Fibroblast of lung (primary cell): Measurements from ENCODE around the gene USP6NL. TPM values are rescaled to one million over a fixed set of nuclear protein-coding genes. Genes with fewer than 3 reads are reported as not detected.

Experiments
- DNase-seq, 2 donors: peaks; one replicate each; pipeline versions ENCODE4 v3.0.0 to v3.0.0-alpha.2; 2010; ENCODE audit warnings: low read depth in 2 of 2
- H2AFZ ChIP-seq: 2 replicates; pipeline ENCODE4 v1.5.1; 2012; ENCODE audit warnings: low read length, control low read depth, inconsistent platforms
- H3K27ac ChIP-seq: 2 replicates; pipeline ENCODE4 v1.5.1; 2011; ENCODE audit warnings: low read length, control low read depth; ENCODE audit not compliant: insufficient read depth
- H3K27me3 ChIP-seq: 2 replicates; pipeline ENCODE4 v1.5.1; 2011; ENCODE audit warnings: mild to moderate bottlenecking, low read length; ENCODE audit not compliant: control insufficient read depth, insufficient read depth
- H3K36me3 ChIP-seq: 2 replicates; pipeline ENCODE4 v1.5.1; 2011; ENCODE audit warnings: low read length; ENCODE audit not compliant: control insufficient read depth, insufficient read depth
- H3K4me1 ChIP-seq: 2 replicates; pipeline ENCODE4 v1.5.1; 2011; ENCODE audit warnings: low read length; ENCODE audit not compliant: control insufficient read depth, insufficient read depth; ENCODE audit errors: extremely low read depth
- H3K4me2 ChIP-seq: 2 replicates; pipeline ENCODE4 v1.5.1; 2011; ENCODE audit warnings: low read length, control low read depth; ENCODE audit not compliant: insufficient read depth; ENCODE audit errors: extremely low read depth
- H3K4me3 ChIP-seq, 4 experiments: fragments of 200-600 bp in 1 of 4; sonication (generic) in 1 of 4; replicated peaks in 1 of 4; 2 replicates each; pipeline ENCODE4 v1.5.1; 2011 to 2016; ENCODE audit warnings: low read length in 4 of 4, low read depth in 3 of 4, mild to moderate bottlenecking in 3 of 4, control low read depth in 2 of 4, inconsistent platforms in 1 of 4, mixed read lengths in 1 of 4; ENCODE audit not compliant: insufficient read depth in 1 of 4; ENCODE audit errors: control extremely low read depth in 1 of 4
- H3K79me2 ChIP-seq: 2 replicates; pipeline ENCODE4 v1.5.1; 2012; ENCODE audit warnings: mild to moderate bottlenecking, low read length, inconsistent platforms; ENCODE audit not compliant: control insufficient read depth, insufficient read depth
- H3K9ac ChIP-seq: 2 replicates; pipeline ENCODE4 v1.5.1; 2011; ENCODE audit warnings: mild to moderate bottlenecking, low read length, control low read depth; ENCODE audit not compliant: insufficient read depth
- H3K9me3 ChIP-seq: 2 replicates; pipeline ENCODE4 v1.5.1; 2012; ENCODE audit warnings: low read depth, low read length; ENCODE audit not compliant: control insufficient read depth, insufficient read depth
- H4K20me1 ChIP-seq: 2 replicates; pipeline ENCODE4 v1.5.1; 2011; ENCODE audit warnings: low read length; ENCODE audit not compliant: control insufficient read depth, insufficient read depth; ENCODE audit errors: extremely low read depth
- EZH2 ChIP-seq: IDR thresholded peaks from 2 replicates; pipeline ENCODE4 v1.5.1; 2012; ENCODE audit warnings: low read length, control low read depth, mild to moderate bottlenecking; ENCODE audit errors: missing control alignments
- polyA plus RNA-seq, 2 donors: library from polyadenylated mRNA; depleted of rRNA in 1 of 2; stranded (reverse) in 1 of 2; unstranded in 1 of 2; fragments of >200 nt; gene quantifications; 2 replicates each; pipeline ENCODE4 v1.2.1, GENCODE V29; 2011 to 2012; ENCODE audit warnings: missing spikeins in 1 of 2
- total RNA-seq: library from RNA; depleted of rRNA; stranded (reverse); fragments of >200 nt; gene quantifications from 2 replicates; pipeline ENCODE4 v1.2.1, GENCODE V29; 2014
- TF ChIP-seq, protein P1 (sequence below), 2 donors: IDR thresholded peaks in 1 of 2; conservative IDR thresholded peaks in 1 of 2; 1 replicate in 1 of 2; 2 replicates in 1 of 2; pipeline ENCODE4 v1.5.1; 2011 to 2012; ENCODE audit warnings: low read length in 2 of 2, control low read depth in 1 of 2, inconsistent platforms in 1 of 2, low read depth in 1 of 2, mild to moderate bottlenecking in 1 of 2

The USP6NL gene
- total and polyA plus RNA-seq, 2 donors (not counting 1 experiment from before 2014, with no cell fraction given) = 8.9 to 13.4 TPM

DNA sequence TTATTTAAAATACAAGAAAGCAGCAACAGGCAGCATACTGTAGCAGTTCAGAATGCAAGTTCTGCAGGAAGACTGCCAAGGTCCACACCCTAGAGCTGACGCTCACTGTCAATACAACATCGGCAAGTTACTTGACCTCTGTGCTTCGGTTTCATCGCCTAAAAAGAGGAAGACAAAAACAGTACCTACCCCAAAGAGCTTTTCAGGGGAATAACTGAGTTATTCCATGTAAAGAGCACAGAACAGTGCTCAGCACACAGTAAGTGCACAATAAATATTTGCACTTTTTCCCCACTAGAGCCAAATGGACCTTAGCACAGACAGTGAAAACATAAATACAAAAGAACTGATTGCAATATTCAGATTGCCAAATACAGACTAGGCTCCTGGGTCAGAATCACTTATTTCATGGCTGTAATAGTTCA is 88.6 kb downstream of the USP6NL start:
- peak in 1 of 2 donors; percentile 46 for DNase-seq
- H3K9me3 ChIP-seq = no peaks in the 10 kb centered on the region
- H3K36me3 ChIP-seq = no peaks in the 10 kb centered on the region
- H3K79me2 ChIP-seq = no peaks in the 10 kb centered on the region
- H3K4me3 ChIP-seq = no peak overlapping the region
- H3K9ac ChIP-seq = no peak overlapping the region
- H4K20me1 ChIP-seq = no peaks in the 10 kb centered on the region
- no peak overlapping the region for H2AFZ ChIP-seq
- TF ChIP-seq, protein P1, sequence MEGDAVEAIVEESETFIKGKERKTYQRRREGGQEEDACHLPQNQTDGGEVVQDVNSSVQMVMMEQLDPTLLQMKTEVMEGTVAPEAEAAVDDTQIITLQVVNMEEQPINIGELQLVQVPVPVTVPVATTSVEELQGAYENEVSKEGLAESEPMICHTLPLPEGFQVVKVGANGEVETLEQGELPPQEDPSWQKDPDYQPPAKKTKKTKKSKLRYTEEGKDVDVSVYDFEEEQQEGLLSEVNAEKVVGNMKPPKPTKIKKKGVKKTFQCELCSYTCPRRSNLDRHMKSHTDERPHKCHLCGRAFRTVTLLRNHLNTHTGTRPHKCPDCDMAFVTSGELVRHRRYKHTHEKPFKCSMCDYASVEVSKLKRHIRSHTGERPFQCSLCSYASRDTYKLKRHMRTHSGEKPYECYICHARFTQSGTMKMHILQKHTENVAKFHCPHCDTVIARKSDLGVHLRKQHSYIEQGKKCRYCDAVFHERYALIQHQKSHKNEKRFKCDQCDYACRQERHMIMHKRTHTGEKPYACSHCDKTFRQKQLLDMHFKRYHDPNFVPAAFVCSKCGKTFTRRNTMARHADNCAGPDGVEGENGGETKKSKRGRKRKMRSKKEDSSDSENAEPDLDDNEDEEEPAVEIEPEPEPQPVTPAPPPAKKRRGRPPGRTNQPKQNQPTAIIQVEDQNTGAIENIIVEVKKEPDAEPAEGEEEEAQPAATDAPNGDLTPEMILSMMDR (conservative IDR thresholded peaks at IDR 0.05 in 1 of 2, IDR thresholded peaks at IDR 0.05 in 1 of 2; ENCODE audit: low read depth in 1 of 2, low read length in 2 of 2) = no peak
- no peak for TF ChIP-seq EZH2
- H3K4me2 ChIP-seq = peak overlapping the region; percentile 36
- H3K4me1 ChIP-seq = no peaks in the 10 kb centered on the region
- H3K27ac ChIP-seq = no peak overlapping the region
- no peaks in the 10 kb centered on the region for H3K27me3 ChIP-seq

DNA sequence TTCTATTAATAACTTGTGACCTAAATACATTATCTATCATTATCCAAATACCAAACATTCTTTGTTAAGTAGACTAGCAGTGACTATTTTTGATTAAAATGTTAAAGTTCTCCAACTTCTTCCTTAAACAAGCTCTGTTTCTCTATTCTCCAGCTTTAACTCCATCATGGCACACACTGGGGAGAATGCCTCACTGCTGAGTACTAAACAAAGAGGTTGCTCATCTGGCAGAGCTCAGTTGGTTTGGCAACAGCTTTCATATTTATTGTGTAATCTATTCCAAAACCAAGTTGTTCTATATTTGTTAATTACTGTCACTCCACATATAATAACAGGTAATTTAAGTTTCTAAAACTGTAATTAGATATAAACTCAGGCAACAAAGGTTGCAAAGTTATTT is 89.6 kb downstream of the USP6NL start:
- Histone ChIP-seq H3K4me3 (no peak overlapping the region), H3K27ac (no peak overlapping the region), H3K79me2 (no peaks in the 10 kb centered on the region), H3K4me1 (no peaks in the 10 kb centered on the region), H3K27me3 (no peaks in the 10 kb centered on the region), H3K9me3 (no peaks in the 10 kb centered on the region), H3K36me3 (no peaks in the 10 kb centered on the region), H2AFZ (no peak overlapping the region), H3K9ac (no peak overlapping the region), H4K20me1 (no peaks in the 10 kb centered on the region), H3K4me2 (no peak overlapping the region)
- peak; percentile 57 to 66 for DNase-seq
- TF ChIP-seq, protein P1 (conservative IDR thresholded peaks at IDR 0.05 in 1 of 2, IDR thresholded peaks at IDR 0.05 in 1 of 2; ENCODE audit: low read depth in 1 of 2, low read length in 2 of 2) = no peak
- no peak for TF ChIP-seq EZH2

DNA sequence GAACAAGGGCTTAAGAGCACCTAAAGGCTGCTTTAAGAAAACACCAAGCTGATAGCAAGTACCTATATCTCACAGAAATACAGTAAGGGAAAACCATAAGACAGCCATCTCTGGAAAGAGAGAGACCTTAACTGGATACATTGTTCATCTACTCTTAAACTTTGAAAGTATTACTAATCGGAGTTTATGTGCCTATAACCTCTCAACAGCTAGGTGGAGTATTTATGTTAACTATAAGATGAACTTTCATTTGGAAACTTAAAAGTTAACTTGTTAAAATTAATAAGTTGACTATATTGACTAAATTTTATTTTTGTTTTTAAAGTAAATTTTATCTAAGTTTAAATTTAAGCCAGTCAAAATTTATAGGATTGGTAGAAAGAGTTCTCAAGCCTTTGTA is 90.6 kb downstream of the USP6NL start:
- H3K4me1 ChIP-seq = no peaks in the 10 kb centered on the region
- no peaks in the 10 kb centered on the region for H3K27me3 ChIP-seq
- no peak for TF ChIP-seq EZH2
- TF ChIP-seq, protein P1 (conservative IDR thresholded peaks at IDR 0.05 in 1 of 2, IDR thresholded peaks at IDR 0.05 in 1 of 2; ENCODE audit: low read depth in 1 of 2, low read length in 2 of 2) = no peak
- H3K36me3 ChIP-seq = no peaks in the 10 kb centered on the region
- no peak overlapping the region for H3K9ac ChIP-seq
- H3K9me3 ChIP-seq = no peaks in the 10 kb centered on the region
- no peak overlapping the region for H3K4me2 ChIP-seq
- no peak overlapping the region for H3K4me3 ChIP-seq
- H2AFZ ChIP-seq = no peak overlapping the region
- H3K27ac ChIP-seq = no peak overlapping the region
- no peaks in the 10 kb centered on the region for H3K79me2 ChIP-seq
- H4K20me1 ChIP-seq = no peaks in the 10 kb centered on the region
- DNase-seq = no peak
